Smooth muscle cell of the brain vasculature (primary cell): ENCODE data around the gene MPPED1.

Source experiments
- DNase-seq: peaks from one replicate; pipeline ENCODE4 v3.0.0-alpha.2; 2012; ENCODE audit warnings: low read depth, low spot score

MPPED1 gene, protein sequence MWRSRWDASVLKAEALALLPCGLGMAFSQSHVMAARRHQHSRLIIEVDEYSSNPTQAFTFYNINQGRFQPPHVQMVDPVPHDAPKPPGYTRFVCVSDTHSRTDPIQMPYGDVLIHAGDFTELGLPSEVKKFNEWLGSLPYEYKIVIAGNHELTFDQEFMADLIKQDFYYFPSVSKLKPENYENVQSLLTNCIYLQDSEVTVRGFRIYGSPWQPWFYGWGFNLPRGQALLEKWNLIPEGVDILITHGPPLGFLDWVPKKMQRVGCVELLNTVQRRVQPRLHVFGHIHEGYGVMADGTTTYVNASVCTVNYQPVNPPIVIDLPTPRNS

DNA sequence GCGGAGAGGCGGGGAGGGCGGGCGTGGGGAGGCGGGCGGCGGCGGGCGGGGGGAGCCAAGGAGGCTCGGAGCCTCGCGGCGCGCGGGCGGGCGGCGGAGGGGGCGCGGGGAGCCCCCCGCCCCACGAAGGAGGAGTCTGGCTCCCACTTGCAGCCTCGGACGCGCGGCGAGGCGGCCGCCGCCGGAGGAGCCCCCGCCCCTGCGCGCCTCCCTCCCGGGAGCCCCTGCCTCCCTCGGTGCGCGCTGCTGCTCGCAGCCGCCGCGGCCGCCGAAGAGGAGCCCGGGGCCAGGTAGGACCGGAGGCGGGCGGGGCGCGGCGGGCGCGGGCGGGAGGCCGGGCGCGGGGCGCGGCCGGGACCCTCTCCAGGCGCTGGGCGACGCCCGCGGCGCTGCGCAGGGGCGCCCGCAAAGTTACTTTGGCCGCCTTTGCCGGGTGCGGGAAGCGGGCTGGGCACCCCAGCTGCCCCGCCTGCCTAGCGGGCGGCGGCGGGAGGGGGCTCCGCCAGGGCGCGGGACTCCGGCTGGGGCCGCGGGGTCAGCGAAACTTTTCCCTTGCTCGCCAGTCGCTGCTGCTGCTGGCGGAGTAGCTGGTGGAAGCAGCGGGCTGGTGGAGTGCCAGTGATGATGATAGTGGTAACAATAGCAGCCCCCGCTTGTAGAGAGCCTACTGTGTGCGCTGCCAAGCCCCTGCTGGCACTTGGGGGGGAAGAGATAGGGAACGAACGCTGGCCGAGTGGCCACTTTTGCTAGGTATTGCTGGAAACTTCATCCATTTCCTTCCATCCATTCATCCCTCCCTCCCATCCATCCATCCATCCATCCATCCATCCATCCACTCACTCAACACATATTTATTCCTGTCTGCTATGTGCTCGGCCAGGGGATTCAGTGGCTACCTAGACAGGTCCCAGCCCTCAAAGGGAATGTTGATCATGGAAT lies at the start of gene MPPED1:
Gene MPPED1 (plus strand): TSS at position 146 of the 939 bp plus-strand sequence. CDS start 12,972 bp downstream, outside the sequence.
- DNase-seq = no peak

DNA sequence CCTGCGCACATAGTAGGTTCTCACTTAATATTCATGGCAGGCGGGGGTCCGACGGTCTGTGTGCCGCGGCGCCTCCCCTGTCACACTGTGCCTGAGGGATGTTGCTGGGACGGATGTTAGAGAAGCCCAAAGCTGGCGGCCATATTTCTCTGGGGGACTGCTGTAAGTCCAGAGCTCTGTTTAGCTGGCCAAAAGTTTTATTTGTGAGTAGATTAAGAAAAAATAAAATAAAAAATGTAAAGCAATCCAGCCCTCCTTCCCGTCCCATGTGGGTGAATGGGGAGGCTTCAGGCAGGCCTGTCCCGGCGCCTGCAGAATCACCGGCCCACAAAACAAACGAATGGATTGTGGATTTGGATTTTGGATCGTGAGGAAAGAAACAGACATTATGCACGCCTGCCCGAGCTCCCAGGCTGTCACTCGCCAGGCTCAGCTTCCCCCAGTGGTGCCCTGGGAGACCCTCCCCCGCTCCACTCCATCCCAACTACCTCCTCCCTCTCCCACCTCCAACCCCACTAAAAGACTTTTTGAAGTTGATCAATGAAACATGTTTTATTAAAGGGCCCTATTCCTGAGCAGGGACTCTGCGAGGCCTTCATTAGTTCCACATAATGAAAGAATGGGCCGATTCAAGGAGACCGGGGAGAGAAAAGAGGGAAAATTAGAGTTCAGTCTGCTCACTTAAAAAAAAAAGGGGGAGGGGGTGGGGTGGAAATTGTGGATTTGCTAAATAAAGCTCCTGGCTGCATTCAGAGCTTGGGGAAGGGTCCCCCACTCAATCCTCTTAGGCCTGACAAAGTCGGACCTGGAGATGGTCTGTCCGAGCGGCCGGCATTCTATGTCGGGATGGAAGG lies 48.3 kb upstream of the MPPED1 start:
- DNase-seq = no peak

DNA sequence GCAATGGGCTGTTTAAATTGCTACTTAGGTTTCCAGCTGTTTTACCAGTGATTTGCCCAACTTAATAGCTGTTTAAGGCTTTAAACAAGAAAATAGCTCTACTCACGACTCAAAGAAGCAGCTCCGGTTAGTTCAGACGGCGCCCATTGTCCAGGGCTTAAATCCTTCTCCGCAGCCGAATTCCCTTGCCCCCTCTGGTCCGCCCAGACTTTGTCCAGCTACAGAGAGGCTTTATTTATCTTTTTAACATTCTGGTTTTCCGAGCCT lies 47.7 kb upstream of the MPPED1 start:
- DNase-seq = no peak

DNA sequence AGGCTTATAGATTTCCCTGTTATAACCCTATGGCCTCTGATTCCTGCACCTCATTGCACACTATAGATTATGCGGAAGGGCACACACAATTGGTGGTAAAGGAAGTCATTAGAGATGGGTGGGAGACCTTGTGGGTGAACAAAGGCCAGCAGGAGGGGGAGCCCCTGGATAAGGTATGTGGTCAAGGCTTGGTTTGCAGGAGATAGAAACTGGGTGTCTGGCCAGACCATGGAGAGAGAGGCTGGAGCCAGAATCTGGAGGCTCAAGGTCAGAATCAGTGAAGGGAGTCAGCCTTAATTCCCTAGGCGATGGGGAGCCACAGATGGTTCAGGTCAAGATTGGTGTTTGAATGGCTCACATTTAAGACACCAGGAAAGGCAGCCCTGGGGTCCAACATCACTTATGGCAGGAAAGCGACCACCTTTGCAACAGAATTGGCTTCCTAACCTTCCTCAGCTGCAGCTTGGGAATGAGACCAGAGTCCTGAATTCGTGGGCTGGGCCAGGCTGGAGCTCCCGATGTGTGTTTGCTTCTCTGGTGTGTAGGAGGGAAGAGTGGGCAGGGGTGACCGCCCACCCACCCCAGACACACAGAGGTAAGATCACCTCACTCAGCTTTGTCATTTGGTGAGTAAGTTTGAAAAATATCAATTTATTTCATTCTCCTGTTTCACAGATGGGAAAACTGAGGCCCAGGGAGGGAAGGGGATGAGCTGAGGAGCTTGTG lies 45.9 kb upstream of the MPPED1 start:
- DNase-seq = no peak

DNA sequence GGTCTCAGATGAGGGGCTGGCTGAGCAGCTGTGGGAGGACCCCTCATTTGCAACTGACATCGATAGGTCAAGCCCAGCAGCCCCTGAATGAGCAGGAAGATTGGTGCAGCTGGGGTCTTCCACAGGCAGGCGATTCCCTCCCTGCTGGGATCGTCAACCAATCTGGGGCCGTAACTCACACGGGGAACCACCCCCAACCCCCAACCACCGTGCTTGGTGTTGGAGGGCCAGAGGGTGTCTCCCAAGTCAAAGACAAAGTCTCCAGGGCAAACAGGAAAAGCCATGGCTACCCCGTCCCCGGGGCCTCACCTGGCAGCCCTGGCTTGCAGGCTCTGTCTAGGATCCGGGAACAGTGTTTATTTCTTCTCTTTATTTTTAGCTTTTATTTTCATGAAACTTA lies 41.8 kb upstream of the MPPED1 start:
- no peak for DNase-seq

DNA sequence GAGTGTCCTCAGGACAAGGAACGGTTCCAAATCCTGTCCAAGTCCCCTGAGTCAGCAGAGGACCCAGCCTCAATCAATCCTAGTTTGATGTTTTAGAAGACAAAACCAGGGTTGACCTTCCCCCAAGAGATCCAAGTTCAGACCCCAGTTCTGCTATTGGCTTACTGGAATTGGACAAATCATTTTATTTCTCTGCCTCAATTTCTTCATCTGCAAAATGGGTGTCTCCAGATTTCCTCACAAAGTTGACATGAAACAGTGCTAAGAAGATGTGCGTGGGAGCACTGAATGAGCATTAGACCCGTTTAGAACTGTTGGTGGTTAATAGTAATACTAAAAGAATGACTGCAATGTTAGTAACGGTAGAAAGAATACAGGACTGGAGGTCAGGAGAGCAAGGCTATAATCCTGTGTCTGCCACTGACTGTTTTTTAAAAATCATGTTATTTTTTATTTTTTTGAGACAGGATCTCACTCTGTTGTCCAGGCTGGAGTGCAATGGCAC lies 35.8 kb upstream of the MPPED1 start:
- no peak for DNase-seq

DNA sequence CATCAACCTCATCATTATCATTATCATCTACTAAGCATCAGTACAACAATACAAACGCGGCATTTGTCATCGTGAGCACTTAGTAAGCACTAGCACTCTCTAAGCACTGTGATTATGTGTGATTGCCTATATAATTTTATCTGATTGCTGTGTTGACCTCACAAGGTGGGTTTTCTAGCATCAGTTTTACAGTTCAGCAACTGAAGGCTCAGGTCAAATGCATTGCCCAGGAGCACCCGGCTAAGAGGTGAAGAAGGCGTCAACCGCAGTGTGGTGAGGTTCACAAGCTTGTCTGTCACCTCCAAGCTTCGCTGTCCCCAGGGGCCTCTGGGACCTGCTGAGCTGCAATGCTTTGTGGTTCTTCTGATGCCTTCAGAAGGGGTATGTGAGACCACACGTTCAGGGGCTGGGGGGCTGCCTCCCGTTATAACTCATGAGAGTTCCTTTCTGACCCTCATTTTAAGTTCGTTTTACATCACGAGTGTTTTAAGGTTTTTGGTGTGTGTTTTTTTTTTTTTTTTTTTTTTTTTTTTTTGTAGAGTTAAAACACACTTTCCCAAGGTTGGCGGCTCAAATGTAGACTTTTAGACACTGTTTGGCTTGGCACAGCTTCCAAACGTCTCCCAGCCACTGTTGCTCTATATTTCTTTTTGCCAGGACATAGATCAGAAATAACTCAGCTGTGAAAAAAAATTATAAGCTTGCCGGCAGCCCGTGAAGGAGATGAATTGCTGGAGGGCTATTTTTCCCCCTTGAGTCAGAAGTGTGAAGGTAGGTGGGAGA lies 34.9 kb upstream of the MPPED1 start:
- DNase-seq = no peak

DNA sequence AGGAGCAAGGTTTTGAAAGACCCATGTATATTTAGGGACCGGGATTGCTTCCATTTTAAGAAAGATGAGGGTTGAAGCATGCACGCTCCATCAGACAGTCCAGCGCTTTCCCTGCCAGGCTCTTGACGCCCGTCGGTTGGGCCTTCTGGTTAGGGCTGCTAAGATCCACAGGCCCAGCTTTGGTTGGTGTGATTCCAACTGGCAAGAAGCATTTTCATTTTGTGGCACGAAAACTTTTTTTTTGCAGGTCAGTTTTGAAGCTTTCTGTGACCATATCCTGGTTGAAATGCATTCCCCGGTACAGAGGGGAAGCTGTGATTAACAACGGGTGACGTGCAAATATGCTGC lies 34.3 kb upstream of the MPPED1 start:
- DNase-seq = no peak

DNA sequence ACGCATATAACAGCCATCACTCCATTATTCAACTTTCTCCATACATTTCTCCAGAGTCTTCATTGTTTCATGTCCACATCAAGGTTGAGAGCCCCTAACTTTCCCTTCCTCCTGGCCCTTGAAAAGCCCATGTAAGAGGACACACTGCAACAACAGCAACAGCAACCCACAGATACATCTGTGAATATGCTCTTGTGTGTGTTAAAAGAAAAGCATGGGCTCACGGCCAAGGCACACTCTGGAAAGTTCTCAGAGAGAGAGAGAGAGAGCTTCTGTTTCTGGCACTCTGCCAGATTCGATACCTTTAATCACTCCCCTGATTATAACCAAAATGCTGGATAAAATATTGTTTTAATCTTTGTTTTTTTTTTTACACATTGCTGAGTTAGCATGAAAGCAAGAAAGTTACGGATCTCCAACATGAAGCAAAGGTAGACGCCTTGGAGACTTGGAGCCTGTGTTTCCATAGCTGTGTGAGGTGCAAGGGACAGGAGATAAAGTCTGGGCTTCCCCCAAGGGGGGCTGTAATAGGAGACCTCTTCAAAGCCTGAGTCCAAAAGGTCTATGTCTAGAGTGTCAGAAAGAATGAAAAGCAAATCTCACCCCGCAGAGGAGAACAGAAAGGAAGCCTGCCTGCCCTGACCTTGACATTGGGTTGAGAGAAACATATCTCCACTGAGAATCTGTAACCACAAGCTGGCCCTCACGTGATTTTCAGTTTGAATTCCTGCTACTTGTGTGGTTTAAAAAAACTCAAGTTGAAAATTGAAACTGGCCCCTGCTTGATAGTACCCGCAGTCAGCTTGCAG lies 33.7 kb upstream of the MPPED1 start:
- DNase-seq = peak; percentile 9

DNA sequence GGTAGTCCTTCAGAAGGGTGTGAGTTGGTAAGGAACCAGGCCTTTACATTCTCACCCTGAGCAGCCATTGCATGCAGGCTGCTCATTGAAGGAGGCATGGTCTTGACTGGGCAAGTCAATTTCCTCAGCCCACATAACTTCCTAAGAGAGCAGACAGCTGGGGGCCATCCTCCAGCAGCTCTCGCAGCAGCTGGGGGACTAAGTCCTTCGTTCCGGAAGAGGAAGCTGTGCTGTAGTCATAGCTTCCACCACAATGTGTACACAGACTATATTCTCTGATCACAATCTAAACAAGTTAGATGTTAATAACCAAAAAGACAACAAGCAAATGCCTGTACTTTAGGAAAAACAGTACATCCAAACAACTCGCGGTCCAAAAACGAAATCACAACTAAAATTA lies 30.1 kb upstream of the MPPED1 start:
- no peak for DNase-seq

DNA sequence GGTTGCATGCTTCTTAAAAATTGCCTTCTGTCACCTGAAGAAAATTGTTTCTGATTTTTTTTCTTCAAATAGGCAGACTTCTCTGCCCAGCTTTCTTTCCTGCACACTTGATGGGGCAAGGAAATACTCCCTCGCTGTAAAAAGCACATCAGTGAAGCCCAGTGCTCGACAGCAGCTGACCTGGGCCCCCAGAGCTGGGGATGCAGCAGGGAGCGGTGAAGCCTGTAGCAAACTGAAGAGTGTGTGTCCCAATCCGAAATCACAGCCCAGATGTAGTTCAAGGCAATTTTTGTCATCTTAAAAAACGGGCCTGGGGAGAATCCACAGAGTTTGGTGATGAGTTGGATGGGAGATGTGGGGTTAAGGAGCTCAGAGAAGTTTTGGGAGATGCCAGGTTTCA lies 27.0 kb upstream of the MPPED1 start:
- DNase-seq = no peak

DNA sequence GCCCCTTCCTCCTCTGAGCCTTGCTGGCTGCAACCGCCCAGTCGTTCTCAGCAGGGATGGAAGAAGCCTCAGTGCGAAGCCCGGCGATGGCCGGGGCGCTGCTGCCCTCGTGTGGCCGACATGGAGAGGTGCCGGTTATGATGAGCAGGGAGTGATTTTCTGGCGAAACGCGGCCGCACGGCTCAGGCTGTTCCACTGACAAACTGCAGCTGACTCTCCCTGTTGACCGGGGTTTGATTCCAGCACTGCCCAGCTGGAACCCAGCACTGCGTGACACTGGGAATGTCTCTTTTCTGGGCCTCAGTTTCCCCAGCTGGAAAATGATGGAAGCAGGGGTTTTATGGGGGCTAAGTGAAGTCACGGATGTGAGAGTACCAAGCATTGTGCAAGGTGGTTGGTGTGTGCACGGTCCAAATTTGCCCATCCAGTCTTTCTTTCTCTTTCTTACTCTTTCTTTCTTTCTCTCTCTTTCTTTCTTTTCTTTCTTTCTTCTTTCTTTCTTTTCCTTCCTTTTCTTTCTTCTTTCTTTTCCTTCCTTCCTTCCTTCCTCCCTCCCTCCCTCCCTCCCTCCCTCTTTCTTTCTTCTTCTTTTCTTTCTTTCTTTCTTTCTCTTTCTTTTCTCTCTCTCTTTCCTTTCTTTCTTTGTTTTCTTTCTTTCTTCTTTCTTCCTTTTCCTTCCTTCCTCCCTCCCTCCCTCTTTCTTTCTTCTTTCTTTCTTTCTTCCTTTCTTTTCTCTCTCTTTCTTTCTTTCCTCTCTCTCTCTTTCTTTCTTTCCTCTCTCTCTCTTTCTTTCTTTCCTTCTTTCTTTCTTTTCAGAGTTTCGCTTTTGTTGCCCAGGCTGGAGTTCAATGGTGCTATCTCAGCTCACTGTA lies 25.8 kb upstream of the MPPED1 start:
- peak; percentile 45 for DNase-seq

DNA sequence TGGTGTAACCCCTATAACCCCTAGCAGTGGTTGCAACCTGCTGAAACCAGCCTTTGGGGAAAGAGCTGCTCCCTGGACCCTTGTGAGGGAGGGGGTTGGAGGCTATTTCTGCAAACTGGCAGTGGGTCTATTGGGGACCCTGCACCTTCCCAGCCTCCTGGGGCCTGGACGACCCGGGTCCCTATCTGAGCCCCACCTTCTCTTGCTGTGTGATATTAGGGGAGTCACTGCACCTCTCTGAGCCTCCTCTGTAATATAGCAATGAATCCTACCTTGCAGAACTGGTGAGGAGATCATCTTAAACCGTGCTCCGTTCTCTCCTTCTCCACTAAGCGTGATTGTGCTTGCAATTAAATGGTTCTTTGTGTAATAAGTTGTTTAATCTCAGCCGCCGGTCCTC lies 24.0 kb upstream of the MPPED1 start:
- DNase-seq = no peak

DNA sequence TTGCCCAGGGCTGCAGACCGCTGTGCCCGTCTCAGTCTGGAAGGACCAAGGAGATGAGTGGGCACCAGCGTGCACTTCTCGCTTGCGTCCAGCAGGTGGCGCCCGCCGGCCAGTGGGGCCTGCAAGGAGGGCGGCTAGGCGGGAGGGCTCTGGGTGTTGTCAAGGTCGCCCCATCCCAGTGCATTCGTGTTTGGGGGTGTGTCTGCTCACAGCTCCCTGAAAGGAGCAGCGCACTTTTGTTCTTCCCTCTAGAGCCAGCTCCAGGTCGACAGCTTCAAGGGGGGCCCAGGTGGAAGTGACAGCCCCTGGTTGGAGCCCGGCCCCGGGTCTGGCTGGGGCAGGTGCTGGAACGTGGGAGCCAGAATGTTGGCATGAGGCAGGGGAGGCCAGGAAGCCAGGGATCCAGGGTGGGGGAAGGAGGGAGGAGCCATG lies 23.4 kb upstream of the MPPED1 start:
- peak; percentile 12 for DNase-seq

DNA sequence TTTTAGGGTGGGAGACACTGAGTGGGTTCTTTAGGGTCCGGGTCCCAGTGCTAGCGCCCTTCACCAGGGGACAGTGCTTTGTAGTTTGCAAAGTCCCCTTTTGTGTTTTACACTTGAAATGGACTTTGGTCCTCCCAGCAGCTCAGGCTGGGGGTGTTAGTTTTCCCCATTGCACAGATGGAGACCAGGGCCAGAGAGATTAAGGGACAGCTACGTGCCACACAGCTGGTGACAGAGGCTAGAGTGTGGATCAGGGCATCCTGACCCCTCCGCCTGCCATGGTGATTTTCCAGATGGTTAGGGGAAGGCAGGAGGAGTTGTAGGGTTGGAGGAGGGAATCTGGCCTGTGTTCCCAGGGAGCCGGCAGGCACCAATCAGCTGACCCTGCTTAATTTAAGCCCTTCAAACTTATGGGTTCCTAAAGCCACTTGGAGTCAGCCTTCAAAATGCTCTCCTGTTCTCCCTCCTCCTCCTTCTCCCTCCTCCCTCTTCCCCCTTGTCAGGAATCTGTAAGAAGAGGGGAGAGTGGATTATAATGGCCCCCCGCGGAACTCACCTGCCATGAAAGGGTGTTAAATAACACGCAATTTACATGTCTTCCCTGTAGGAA lies 22.5 kb upstream of the MPPED1 start:
- DNase-seq = no peak

DNA sequence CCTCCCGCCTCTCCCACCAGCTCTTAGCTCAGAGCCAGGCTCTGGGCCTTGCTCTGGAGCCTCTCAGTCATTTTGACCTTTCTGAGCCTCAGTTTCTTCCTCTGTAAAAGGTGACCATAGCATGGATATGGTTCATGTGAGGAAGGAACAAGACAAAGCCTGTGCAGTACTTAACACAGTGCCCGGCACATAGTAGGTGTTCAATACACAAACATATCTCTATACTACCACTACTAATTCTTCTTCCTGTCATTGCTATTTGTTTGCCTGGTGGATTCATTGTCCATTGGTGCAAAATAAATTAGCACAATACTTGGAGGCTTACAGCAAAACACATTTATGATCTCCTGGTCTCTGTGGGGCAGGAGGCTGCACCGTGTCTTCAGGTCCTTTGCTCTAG lies 21.6 kb upstream of the MPPED1 start:
- DNase-seq = no peak

DNA sequence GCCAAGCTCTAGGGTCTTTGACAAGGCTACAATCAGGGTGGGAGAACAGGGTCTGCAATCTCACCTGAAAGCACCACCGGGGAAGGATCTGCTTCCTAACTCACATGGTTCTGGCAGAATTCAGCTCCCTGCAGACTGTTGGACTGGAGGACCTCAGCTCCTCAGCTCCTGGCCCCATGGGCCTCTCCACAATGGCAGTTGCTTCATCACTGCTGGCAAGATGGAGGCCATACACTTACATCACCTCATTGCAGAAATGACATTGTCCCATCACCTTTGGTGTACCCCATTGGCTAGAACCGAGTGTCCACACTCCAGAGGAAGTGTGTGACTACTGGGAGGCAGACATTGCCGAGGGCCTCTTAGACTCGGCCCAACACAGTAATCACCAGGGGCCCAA lies 20.9 kb upstream of the MPPED1 start:
- no peak for DNase-seq

DNA sequence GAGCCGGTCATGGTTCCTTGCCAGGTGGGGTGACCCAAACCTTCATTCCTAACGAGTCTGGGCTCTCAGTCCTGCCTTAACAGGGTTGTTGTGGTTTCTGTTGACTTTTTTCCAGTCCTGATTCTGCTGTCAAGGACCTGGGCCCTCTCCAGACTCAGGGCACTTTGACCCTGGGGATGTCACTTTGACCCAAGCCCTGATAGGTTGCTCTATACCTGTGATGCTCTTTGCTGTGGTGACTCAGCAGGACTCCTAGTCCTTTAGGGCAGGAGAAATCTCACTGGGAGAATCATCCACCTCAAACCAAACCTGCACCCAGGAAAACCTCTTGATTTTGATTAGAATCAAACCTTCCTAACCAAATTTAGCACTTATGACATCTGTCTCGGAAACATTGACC lies 20.5 kb upstream of the MPPED1 start:
- no peak for DNase-seq
